Mucosa of rectum (tissue), 2 donors: Measurements from ENCODE around the gene EPHB1.

Experiments used
- H3K27ac ChIP-seq, 2 donors: one replicate each; pipeline ENCODE4 v1.7.0; 2013; ENCODE audit warnings: inconsistent platforms in 2 of 2, low read depth in 2 of 2, low read length in 2 of 2
- H3K27me3 ChIP-seq, 2 donors: one replicate each; pipeline ENCODE4 v1.7.0; 2013; ENCODE audit warnings: low read length in 2 of 2; ENCODE audit not compliant: control insufficient read depth in 2 of 2, insufficient read depth in 2 of 2
- H3K36me3 ChIP-seq, 2 donors: one replicate each; pipeline ENCODE4 v1.7.0; 2013; ENCODE audit warnings: low read length in 2 of 2; ENCODE audit not compliant: control insufficient read depth in 2 of 2, insufficient read depth in 2 of 2
- H3K4me1 ChIP-seq, 2 donors: one replicate each; pipeline ENCODE4 v1.7.0; 2013; ENCODE audit warnings: low read length in 2 of 2, mild to moderate bottlenecking in 1 of 2; ENCODE audit not compliant: control insufficient read depth in 2 of 2, insufficient read depth in 2 of 2
- H3K4me3 ChIP-seq, 2 donors: one replicate each; pipeline ENCODE4 v1.7.0; 2013; ENCODE audit warnings: low read length in 2 of 2
- H3K9ac ChIP-seq, 2 donors: one replicate each; pipeline ENCODE4 v1.7.0; 2013; ENCODE audit warnings: low read length in 2 of 2, low read depth in 1 of 2, mild to moderate bottlenecking in 1 of 2
- H3K9me3 ChIP-seq, 2 donors: one replicate each; pipeline ENCODE4 v1.7.0; 2013; ENCODE audit warnings: low read length in 2 of 2; ENCODE audit not compliant: control insufficient read depth in 2 of 2
- donor health status: healthy.
- donor health status: Normal muscosa, but diverticular disease.

The EPHB1 gene

DNA sequence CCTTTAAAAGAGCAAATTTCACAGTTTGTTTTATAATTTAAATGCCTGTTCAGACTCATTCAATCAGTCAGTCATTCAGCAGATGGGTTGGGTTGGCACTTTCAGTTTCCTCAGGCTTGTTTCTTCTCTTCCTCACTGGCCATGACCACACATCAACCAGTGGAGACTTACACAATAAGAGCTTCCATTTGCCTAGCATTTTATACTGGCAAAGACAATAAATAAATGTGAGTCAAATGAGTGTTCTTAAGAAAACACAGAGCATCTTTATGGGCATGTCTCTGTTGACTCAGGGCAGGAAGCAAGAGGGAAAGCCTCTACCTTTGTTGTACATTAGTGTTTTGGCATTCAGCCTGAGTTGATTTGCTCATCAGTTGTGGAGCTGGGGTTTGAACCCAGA lies 122.6 kb downstream of the EPHB1 start:
- H3K36me3 ChIP-seq = no peaks in the 10 kb centered on the region
- H3K9ac ChIP-seq = no peak overlapping the region
- no peaks in the 10 kb centered on the region for H3K4me1 ChIP-seq
- no peak overlapping the region for H3K4me3 ChIP-seq
- no peak overlapping the region for H3K27ac ChIP-seq
- H3K27me3 ChIP-seq = no peaks in the 10 kb centered on the region
- H3K9me3 ChIP-seq = no peaks in the 10 kb centered on the region

- Histone ChIP-seq H3K4me1 (no peaks in the 10 kb centered on the region), H3K36me3 (no peaks in the 10 kb centered on the region), H3K27ac (no peak overlapping the region), H3K9ac (no peak overlapping the region), H3K27me3 (no peaks in the 10 kb centered on the region), H3K9me3 (no peaks in the 10 kb centered on the region), H3K4me3 (no peak overlapping the region)
Observed at GRCh38 chr3:134918441-134918840, 123.4 kb downstream of the EPHB1 start.

DNA sequence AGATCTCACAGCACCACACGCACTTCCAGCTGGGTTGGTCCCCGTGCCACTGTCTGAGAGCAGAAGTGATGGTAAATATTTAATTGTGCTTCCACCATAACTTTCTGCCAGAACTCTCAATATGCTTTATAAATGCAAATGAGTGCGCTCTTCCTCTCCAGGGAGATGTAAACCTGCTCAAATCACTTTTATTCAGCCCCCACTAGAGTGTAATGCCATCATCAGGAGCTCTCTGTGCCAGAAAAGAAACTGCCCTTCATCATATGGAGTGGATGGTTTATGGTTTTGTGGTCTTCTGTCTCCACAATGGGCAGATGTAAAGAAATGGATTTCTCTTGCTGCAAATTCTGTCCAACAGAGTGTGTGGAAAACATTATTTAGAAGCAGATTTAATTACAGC lies 127.0 kb downstream of the EPHB1 start:
- Histone ChIP-seq H3K36me3 (no peaks in the 10 kb centered on the region), H3K27ac (no peak overlapping the region), H3K9ac (no peak overlapping the region), H3K9me3 (no peaks in the 10 kb centered on the region), H3K27me3 (peaks cover 0 to 2% of the 10 kb centered on the region in 2 donors), H3K4me1 (no peaks in the 10 kb centered on the region), H3K4me3 (no peak overlapping the region)

- Histone ChIP-seq H3K4me3 (no peak overlapping the region), H3K9me3 (no peaks in the 10 kb centered on the region), H3K36me3 (no peaks in the 10 kb centered on the region), H3K9ac (no peak overlapping the region), H3K27ac (no peak overlapping the region), H3K27me3 (peaks cover 0 to 2% of the 10 kb centered on the region in 2 donors), H3K4me1 (no peaks in the 10 kb centered on the region)
Observed at GRCh38 chr3:134922866-134923265, 127.8 kb downstream of the EPHB1 start.

GRCh38 chr3:134923286-134923685 lies 128.2 kb downstream of the EPHB1 start:
- H3K9ac ChIP-seq = no peak overlapping the region
- peaks cover 0 to 2% of the 10 kb centered on the region in 2 donors for H3K27me3 ChIP-seq
- H3K36me3 ChIP-seq = no peaks in the 10 kb centered on the region
- H3K4me3 ChIP-seq = no peak overlapping the region
- H3K9me3 ChIP-seq = no peaks in the 10 kb centered on the region
- no peak overlapping the region for H3K27ac ChIP-seq
- no peaks in the 10 kb centered on the region for H3K4me1 ChIP-seq

GRCh38 chr3:134927599-134927998 lies 132.5 kb downstream of the EPHB1 start:
- Histone ChIP-seq H3K4me3 (no peak overlapping the region), H3K36me3 (no peaks in the 10 kb centered on the region), H3K4me1 (no peaks in the 10 kb centered on the region), H3K27ac (no peak overlapping the region), H3K27me3 (peaks cover 0 to 2% of the 10 kb centered on the region in 2 donors), H3K9ac (no peak overlapping the region), H3K9me3 (no peaks in the 10 kb centered on the region)

DNA sequence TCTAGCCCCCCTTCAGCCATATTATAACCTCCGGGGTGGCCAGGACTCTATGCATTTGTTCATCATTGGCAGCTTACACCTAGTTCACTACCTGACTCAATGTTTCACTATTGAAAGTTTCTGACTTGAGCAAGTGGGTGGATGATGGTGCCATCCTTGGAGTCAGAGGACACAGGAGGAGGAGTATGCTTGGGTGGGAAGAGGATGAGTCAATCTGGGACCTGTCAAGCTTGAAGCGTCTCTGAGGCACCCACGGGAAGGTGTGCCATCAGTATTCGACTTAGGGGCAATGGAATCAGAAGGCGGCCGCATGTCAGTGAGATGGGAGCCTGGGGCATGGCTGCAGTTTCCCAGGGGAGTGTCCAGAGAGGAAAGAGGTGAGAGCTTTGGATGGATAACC lies 133.3 kb downstream of the EPHB1 start:
- Histone ChIP-seq H3K36me3 (no peaks in the 10 kb centered on the region), H3K27me3 (peaks cover 0 to 2% of the 10 kb centered on the region in 2 donors), H3K9ac (no peak overlapping the region), H3K9me3 (no peaks in the 10 kb centered on the region), H3K4me3 (no peak overlapping the region), H3K4me1 (no peaks in the 10 kb centered on the region), H3K27ac (no peak overlapping the region)

DNA sequence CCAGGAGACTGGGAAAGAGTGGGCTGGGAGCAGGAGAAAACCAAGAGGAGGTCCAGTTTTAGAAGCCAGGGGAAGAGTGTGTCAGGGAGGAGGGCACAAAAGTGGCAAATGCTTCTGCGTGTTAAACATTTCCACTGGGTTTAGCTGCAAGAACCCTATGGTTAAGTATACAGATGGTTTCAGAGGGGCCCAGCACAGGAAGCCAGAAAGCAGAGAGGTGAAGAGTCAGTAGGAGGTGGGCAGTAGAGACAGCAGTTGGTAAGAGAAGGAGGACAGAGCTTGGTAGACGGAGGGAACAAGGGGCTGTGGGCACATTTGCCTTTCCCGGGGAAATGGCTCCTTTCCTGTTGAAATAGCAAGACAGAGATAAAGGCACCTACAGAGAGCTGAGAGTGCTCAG lies 133.8 kb downstream of the EPHB1 start:
- no peak overlapping the region for H3K9ac ChIP-seq
- H3K4me1 ChIP-seq = no peaks in the 10 kb centered on the region
- no peaks in the 10 kb centered on the region for H3K9me3 ChIP-seq
- H3K36me3 ChIP-seq = no peaks in the 10 kb centered on the region
- H3K4me3 ChIP-seq = no peak overlapping the region
- no peak overlapping the region for H3K27ac ChIP-seq
- H3K27me3 ChIP-seq = peaks cover 0 to 2% of the 10 kb centered on the region in 2 donors

GRCh38 chr3:134929976-134930375 lies 134.9 kb downstream of the EPHB1 start:
- Histone ChIP-seq H3K36me3 (no peaks in the 10 kb centered on the region), H3K9me3 (no peaks in the 10 kb centered on the region), H3K27me3 (peaks cover 0 to 2% of the 10 kb centered on the region in 2 donors), H3K27ac (no peak overlapping the region), H3K4me1 (no peaks in the 10 kb centered on the region), H3K9ac (no peak overlapping the region), H3K4me3 (no peak overlapping the region)

GRCh38 chr3:134931045-134931785 lies 136.2 kb downstream of the EPHB1 start:
- no peak overlapping the region for H3K27ac ChIP-seq

More at GRCh38 chr3:134931045-134931785, 136.2 kb downstream of the EPHB1 start:
- no peaks in the 10 kb centered on the region for H3K27me3 ChIP-seq
- H3K36me3 ChIP-seq = no peaks in the 10 kb centered on the region
- no peak overlapping the region for H3K9ac ChIP-seq
- no peak overlapping the region for H3K4me3 ChIP-seq
- no peaks in the 10 kb centered on the region for H3K4me1 ChIP-seq
- H3K9me3 ChIP-seq = no peaks in the 10 kb centered on the region
